ENCODE data around the gene WWC1.

Gene WWC1

DNA sequence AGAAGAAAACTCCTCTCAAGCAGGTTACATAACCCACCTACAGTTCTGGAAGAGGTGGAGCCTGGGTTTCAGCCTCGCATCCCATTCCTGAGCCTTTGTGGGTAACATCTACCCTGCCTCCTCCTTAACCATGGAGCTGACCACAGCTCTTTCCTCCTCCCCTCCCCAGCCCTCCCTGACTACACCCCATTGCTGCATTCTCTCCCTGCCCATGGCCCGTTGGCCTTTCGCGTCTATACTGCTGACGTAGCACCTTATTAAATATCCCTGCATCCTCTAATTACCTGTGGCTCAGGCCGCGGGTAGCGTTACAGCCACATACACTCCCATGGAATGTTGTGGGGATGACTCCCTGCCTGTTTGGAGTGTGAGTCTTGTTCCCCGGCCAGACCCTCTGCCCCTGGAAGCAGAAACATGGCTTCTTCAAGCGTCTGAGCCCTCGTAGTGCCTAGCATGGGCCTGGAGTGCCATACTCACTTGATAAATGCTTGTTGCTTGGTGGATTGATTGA is 72.8 kb downstream of the WWC1 start:
- no peak for DNase-seq (ENCODE audit: low read depth)
- no peak overlapping the region for H3K4me3 ChIP-seq (ENCODE audit: low read depth, low read length)
- TF ChIP-seq POLR2A (IDR thresholded peaks at IDR 0.05; ENCODE audit: extremely low read depth, insufficient read length) (no peak), MYC (IDR thresholded peaks at IDR 0.05; ENCODE audit: low read depth, low read length) (no peak)
- TF ChIP-seq, protein P1, sequence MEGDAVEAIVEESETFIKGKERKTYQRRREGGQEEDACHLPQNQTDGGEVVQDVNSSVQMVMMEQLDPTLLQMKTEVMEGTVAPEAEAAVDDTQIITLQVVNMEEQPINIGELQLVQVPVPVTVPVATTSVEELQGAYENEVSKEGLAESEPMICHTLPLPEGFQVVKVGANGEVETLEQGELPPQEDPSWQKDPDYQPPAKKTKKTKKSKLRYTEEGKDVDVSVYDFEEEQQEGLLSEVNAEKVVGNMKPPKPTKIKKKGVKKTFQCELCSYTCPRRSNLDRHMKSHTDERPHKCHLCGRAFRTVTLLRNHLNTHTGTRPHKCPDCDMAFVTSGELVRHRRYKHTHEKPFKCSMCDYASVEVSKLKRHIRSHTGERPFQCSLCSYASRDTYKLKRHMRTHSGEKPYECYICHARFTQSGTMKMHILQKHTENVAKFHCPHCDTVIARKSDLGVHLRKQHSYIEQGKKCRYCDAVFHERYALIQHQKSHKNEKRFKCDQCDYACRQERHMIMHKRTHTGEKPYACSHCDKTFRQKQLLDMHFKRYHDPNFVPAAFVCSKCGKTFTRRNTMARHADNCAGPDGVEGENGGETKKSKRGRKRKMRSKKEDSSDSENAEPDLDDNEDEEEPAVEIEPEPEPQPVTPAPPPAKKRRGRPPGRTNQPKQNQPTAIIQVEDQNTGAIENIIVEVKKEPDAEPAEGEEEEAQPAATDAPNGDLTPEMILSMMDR (IDR thresholded peaks at IDR 0.05; ENCODE audit: low read depth, low read length) = no peak
- TF ChIP-seq, protein P2, sequence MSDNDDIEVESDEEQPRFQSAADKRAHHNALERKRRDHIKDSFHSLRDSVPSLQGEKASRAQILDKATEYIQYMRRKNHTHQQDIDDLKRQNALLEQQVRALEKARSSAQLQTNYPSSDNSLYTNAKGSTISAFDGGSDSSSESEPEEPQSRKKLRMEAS (IDR thresholded peaks at IDR 0.05; ENCODE audit: low read depth, low read length) = no peak

DNA sequence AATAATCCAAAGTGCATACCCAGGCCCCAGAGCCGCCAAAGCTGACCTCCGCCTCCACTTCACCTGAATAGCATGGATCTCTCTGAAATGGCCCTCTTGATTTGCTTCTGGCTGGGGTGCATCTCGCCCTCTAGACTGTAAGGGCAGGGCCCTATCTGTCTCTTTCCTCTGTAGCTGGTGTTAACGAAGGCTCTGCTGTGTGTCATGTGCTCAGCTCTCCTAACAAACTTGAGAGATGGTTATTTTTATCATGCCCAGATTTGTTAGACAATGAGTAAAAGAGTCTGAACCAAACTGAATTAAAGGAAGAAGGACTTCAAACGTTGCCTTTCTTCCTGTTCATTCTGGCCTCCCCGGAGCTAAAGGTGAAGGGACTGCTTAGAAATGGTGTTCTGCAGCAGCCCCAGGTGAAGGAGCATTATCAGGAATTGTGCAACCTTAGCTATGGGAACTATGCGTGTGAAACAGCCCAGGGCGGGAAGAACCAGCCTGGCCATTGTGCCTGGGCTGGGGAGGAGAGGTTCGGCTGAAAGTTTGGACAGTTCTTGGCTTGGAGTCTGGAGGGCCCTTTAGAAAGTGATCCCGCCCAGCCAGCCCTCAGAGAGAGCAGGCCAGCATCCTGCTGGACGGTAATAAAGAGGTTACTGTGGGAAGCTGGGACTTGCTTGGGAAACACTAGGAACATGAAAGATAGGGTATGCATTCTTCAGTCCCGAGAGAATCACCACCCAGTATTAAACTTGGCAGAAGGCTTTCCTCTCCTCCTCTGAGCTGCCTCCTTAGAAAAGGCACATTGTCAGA is 73.5 kb downstream of the WWC1 start:
- DNase-seq (ENCODE audit: low read depth) = no peak
- no peak overlapping the region for H3K4me3 ChIP-seq (ENCODE audit: low read depth, low read length)
- TF ChIP-seq, protein P1 (IDR thresholded peaks at IDR 0.05; ENCODE audit: low read depth, low read length) = no peak
- TF ChIP-seq MYC (IDR thresholded peaks at IDR 0.05; ENCODE audit: low read depth, low read length) (no peak), POLR2A (IDR thresholded peaks at IDR 0.05; ENCODE audit: extremely low read depth, insufficient read length) (no peak)
- TF ChIP-seq, protein P2 (IDR thresholded peaks at IDR 0.05; ENCODE audit: low read depth, low read length) = no peak

DNA sequence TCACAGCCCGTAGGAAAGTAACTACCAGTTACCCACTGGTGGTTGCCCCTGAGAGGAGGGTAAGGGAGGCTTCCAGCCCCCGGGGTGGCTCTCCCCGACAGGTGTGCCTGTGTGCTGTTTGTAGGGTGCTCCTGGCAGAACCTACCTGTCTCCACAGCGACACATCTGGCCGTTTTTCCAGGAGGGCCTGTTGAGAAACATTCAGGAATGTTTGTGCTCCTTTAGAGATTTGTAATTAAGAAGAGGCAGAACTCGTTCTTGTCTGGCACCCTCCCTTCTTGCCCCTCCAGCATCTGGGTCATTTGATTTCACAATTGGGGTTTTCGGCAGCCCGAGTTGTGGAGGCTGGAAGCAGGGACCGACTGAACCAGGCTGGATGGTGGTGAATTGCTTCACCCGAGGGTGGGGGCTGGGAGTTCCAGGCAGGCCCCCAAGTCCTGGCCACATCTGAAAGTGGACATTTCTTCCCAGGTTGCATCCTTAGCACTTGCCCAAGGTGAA is 74.2 kb downstream of the WWC1 start:
- no peak for DNase-seq (ENCODE audit: low read depth)
- no peak overlapping the region for H3K4me3 ChIP-seq (ENCODE audit: low read depth, low read length)
- TF ChIP-seq, protein P2 (IDR thresholded peaks at IDR 0.05; ENCODE audit: low read depth, low read length) = no peak
- TF ChIP-seq POLR2A (IDR thresholded peaks at IDR 0.05; ENCODE audit: extremely low read depth, insufficient read length) (no peak), MYC (IDR thresholded peaks at IDR 0.05; ENCODE audit: low read depth, low read length) (no peak)
- TF ChIP-seq, protein P1 (IDR thresholded peaks at IDR 0.05; ENCODE audit: low read depth, low read length) = no peak

DNA sequence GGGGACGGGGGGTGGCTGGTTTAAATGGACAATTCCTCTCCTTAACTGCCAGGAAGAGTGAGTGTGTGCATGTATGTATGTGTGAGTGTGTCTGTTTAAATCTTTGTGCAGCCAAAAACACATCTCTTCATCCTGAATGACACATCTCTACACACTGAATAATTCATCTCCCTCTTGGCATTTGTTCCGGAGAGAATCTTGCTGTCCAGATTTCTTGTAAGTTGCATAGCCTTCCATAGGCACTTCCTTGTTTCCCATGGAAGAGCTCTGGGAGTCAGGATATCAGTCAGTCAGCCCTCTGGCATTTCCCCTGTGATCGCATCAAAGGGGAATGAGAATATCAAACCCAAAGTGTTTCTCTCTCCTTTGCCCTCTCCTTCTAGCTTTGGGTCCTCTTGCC is 74.7 kb downstream of the WWC1 start:
- no peak for DNase-seq (ENCODE audit: low read depth)
- TF ChIP-seq, protein P2 (IDR thresholded peaks at IDR 0.05; ENCODE audit: low read depth, low read length) = no peak
- TF ChIP-seq, protein P1 (IDR thresholded peaks at IDR 0.05; ENCODE audit: low read depth, low read length) = no peak
- TF ChIP-seq MYC (IDR thresholded peaks at IDR 0.05; ENCODE audit: low read depth, low read length) (no peak), POLR2A (IDR thresholded peaks at IDR 0.05; ENCODE audit: extremely low read depth, insufficient read length) (no peak)
- no peak overlapping the region for H3K4me3 ChIP-seq (ENCODE audit: low read depth, low read length)

DNA sequence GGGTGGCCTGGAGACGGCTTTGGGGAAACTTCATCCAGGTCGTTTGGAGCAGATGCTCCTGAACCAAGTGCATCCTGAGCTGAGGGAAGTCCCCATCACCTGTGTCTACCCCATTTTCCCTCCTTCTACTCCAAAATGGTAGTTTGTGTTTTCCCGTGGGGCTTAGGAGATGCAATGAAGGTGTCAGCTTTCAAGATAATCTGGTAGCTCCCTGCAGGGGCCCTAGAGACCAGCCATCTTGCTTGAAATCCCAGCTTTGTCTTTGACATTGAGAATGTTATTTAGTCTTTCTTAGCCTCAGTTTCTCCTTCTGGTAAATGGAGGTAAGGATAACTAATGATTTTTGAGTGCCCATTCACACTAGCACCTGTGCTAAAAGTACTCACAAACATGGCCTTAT is 77.4 kb downstream of the WWC1 start:
- DNase-seq (ENCODE audit: low read depth) = no peak
- TF ChIP-seq, protein P2 (IDR thresholded peaks at IDR 0.05; ENCODE audit: low read depth, low read length) = no peak
- TF ChIP-seq, protein P1 (IDR thresholded peaks at IDR 0.05; ENCODE audit: low read depth, low read length) = no peak
- H3K4me3 ChIP-seq (ENCODE audit: low read depth, low read length) = no peak overlapping the region
